HL-60 (cell line): ENCODE results near the gene TAF6L.
"Not testable (repeated sequence)": the region's sequence is repeated elsewhere in the genome, so short reads cannot be mapped to it uniquely, and the experiment has no call there.

Experiments used
- CTCF ChIP-seq: IDR thresholded peaks from one replicate; pipeline ENCODE4 v1.5.1; 2011; ENCODE audit warnings: low read length, control low read depth, inconsistent platforms; ENCODE audit not compliant: insufficient read depth
- GABPA ChIP-seq: IDR thresholded peaks from 2 replicates; pipeline ENCODE4 v1.6.1; 2012; ENCODE audit warnings: low read depth
- POLR2AphosphoS5 ChIP-seq: IDR thresholded peaks from 2 replicates; pipeline ENCODE4 v1.6.1; 2012; ENCODE audit warnings: low read depth
- REST ChIP-seq: IDR thresholded peaks from 2 replicates; pipeline ENCODE4 v1.6.1; 2012; ENCODE audit warnings: low read depth; ENCODE audit not compliant: insufficient replicate concordance

GRCh38 chr11:62760867-62761227 is 10.3 kb upstream of the TAF6L start:
- not testable (repeated sequence) for TF ChIP-seq POLR2AphosphoS5, CTCF, REST, GABPA
